LoVo (cell line): ENCODE measurements around the gene ITM2C.

Experiments used
- DNase-seq: peaks from one replicate; pipeline ENCODE4 v3.0.0-alpha.2; 2016; ENCODE audit warnings: low spot score

The ITM2C gene

DNA sequence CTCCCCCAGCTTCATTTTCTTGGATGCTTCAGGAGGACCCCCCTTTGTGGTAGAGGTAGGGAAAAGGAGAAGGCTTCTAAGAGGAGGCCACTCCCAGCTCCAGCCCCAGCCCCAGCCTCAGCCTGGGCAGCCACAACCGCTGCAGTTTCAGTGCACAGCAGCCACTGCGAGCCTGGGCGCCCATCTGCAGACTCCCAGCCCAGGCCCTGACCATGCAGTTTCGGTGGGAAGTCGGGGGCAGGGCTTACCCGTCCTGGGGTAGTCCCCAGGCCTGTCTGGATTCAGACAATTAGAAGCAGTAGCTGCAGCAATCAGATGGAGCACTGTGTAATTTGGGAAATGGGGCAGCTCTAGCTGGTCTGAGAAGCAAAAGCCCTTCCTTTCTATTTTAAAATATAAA is 28.6 kb downstream of the ITM2C start:
- no peak for DNase-seq

DNA sequence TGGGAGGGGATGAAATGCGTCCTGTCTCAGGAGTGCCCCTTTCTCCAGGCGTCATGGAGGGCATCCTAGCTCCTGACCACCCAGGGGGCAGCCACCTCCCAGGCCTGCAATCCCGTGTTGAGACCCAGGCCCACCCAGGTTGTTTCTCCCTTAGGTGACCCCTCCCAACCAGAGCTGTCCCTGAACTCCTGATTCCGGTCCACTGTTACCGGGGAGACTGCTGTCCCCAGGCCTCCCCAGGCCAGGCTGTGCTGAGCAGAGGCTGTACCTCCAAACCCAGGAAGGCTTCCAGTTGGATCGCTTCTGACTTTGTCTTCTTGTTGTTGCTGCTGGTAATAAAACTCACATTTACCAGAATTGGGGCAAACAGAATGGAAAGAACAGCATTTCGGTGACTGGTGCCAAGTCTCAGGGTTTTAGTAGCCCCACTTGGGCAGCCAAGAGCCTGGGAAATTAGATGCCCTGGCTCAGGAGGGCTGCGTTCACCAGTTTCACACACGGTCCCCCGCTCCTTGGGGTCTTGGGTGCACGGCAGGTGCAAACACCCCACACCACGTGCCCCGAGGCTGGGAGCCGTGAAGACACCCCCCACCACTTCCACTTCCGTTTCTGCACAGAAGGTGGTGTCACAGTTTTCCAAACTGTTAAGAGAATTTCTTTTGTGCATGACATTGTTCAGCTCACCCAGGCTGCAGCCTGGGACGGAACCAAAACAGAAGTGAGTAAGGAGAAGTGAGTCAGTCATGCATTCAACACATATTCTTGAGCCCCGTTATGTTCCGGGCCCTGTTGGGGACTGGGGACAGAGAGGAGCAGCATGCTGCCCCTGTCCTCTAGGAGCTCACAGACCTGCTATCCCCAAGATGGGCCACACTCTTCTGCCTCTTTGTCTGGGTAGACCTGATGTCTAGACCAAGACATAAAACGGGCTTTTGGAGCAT is 29.4 kb downstream of the ITM2C start:
- no peak for DNase-seq

GRCh38 chr2:230895536-230896345 is 31.0 kb downstream of the ITM2C start:
- DNase-seq: peak; percentile 75

DNA sequence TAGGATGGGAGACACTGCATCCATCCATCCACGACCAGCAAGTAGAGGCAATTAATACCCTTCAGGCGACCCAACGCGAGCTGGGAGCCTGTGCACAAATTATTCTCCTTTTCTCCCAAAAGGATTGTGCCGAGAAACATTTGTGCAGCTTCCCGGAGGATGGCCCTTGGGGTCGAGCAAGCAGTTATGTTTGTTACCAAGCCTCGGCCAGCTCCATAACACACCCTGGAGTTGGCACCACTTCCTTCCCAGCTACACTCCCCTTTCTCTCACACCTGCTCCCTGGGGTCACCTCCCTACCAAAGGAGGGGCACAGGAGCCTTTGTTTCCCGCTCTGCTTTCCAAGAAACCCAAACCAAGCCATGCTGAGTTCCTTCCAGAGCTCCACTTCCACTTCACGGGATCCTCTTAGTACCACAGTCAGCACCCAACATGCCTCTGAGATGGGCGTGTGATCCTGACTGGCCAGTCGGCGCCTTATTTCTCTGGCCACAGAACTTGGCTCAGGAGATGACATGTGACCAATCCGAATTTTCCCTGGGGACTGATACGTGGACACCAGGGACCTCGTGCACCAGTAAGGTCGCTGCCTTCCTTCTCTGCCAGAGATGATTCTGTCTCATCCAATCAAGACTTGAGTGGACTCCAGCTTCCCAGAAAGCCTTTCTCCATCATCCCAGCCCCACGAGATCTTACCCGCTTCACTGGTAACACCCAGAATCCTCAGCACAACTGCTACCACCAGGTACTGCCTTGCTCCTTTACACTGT is 31.8 kb downstream of the ITM2C start:
- no peak for DNase-seq

DNA sequence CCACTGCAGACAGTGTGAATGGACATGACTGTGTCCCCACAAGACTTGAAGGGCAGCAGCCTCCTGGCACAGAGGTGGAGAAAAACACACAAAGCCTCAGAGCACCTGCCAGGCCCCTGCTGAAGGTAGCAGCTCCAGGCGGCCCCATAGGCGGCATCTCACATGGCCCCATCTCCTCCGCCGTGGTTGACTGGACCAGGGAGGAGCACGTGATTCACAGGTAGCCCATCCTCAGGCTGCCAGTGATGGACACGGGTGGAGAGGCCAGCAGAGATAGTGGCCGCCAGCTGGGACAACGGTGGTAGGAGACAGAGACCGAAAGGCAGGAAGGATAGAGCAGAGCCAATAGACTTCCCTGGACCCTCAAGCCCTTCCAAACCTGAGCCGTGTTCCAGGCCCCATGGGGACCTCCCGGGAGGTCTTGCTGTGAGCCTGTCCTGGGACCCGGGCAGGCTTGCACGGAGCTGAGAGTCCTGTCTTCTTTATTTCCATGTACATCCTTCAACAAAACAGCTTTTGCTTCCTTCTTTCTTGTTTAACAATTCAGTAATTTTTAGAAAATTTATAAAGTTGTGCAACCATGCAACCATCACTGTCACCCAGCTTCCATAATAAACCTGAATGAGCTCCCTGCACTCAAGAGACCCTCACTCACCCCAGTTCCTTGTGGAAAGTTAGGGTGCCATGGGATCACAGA is 33.4 kb downstream of the ITM2C start:
- no peak for DNase-seq

- DNase-seq: no peak
Observed at GRCh38 chr2:230898713-230899091, 34.0 kb downstream of the ITM2C start.

- DNase-seq: no peak
Observed at GRCh38 chr2:230899287-230899686, 34.5 kb downstream of the ITM2C start.

DNA sequence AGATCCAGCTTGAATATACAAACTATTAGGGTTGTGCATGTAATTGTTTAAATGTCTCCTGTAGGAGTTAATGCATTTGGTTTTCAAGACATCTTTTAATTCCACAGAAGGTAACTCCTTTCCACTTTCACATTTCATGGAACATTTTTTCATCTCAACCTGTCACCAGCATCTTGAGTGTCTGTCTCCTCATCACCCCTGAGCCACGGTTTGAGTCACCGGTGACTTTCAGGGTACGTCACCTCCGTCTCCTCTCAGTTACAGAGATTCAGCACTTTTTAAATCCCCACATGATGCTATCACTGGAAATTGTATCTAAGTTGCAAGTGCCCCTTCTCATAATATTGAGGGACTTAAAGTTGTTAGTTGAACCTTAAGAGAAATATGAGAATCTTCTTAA is 35.0 kb downstream of the ITM2C start:
- DNase-seq: no peak

DNA sequence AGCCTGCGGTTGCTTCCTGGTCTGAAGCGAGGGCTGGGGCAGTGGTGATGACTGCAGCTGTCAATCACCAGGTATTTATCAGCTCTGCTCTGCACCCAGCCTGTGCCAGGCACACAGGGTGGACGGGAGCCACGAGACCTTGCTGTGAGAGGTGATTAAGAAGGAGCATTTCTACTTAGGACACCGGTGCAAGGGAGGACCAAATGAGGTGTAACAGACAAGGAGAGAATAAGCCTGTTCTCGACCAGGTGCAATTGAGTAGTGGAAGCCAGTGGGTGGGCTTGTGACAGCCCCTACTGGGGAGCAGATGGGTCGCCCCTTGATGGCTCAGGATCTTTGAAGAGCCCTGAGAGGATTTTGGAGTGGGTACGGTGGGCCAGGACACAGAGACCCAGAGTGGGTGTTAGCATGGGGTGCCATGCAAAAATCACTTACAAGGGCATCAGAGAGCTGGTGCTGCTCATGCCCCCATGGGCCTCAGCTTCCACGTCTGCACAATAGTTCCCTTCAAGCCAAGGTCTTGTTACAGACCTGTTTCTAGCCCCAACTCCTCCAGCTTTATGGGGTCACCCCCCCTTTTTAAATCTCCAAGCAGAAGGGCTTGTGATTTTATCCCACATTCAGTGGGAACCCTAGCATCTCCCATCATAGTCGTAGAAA is 35.7 kb downstream of the ITM2C start:
- DNase-seq: no peak

- DNase-seq: no peak
Observed at GRCh38 chr2:230901006-230901405, 36.3 kb downstream of the ITM2C start.

DNA sequence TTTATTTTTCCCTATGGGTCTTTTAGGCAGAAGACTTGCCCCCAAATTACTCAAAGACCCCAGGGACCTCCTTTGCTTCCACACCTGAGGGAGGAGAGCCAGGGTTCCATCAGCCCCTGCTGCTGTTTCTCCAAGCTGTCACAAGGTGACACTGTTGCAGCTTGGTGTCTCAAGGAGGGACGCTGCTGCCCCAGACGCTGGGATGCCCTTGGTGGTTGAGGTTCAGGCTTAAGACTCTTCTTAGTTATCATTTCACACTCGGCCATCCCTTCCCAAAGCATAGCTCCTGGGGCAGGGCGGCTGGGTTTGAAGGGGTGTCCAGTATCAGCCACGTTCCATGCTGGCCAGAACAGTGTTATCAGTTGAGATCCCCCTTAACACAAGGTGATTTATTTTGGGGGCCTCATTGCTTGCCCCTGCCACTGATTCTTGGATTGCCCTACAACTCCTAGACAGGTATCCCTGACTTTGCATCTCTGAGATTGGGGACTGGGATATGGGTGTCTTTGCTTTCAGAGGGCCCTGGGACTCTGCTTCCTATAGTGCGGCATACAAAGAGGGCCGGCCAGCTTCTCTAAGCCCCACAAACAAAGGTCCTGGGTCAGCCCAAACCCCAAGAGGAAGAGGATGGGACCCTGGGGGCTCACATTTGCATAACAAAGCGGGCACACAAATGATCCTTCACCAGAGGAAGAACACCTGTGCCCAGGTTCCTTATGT is 37.6 kb downstream of the ITM2C start:
- DNase-seq: peak; percentile 26

GRCh38 chr2:230903231-230904150 is 38.7 kb downstream of the ITM2C start:
- no peak for DNase-seq

GRCh38 chr2:230904856-230905447 is 40.2 kb downstream of the ITM2C start:
- no peak for DNase-seq

GRCh38 chr2:230905448-230906421 is 41.0 kb downstream of the ITM2C start:
- DNase-seq: peak; percentile 39

DNA sequence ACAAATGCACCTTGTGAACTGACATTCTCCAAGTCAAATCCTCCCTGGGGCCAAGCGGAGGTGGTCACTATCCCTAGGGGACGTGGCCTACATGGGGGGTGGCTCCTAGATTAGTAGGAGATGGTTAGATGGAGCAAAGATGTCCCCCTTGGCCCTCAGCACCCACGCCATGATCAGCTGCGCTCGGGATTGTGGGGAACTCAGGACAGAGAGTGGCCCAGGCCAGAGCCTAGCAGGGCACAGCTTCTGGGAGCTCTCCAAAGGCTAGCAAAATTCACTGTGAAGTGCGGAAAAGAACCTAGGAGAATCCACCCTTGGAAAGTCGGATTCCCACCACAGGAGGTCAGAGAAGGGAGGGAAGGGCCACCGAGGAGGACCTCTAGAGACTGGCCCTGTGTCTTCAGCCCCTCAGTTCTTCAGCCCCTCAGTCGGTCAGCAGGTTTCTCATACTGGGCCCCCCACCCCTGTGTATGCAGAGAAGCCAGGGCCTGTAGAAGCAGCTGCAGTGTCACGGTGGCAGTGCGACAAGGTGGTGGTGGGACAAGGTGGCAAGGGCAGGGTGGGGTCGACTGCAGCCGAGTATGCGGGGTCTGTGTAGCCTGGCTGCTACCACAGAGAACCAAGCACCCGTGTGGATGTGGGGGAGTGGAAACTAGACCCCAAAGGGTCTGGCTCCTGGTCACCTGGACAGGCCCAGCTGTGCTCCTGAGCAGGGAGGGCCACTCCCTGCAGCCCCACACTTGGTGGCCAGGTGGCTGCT is 41.9 kb downstream of the ITM2C start:
- DNase-seq: no peak

DNA sequence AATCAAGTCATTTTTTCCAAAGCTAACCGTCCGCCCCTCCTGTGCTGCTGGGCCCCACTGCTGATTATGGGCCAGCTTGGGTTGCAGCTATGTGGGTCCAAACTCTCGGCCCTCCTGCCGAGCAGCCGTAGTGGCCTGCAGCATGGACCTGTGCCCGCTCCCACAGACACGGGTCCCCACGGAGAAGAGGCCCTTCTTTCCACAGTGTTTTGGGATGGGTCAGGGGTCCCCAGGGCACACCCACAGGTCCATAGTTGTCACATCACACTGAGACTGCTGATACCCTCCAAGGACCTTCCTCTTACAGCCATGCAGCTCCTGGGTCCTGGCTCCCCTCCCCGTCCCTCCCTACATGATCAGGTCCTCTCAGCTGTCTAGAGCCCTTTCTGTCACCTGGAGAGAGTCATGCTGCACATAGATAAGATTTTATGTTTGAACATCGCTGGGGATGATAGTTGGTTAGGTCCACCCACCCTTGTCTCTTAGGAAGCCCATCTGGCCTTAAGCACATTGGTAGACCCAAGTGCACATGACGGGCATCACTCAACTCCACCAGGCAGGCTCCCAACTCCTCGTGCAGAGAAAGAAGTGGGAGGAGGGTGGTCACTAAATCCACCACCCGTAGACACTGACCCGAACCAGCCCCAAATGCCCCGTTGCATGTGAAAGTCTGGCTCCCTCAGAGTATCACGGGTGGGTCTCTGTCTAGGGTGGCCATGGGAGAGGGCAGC is 42.8 kb downstream of the ITM2C start:
- no peak for DNase-seq
